ENCODE results near the gene VWA5B2.

- TF ChIP-seq CTCF (IDR thresholded peaks at IDR 0.05) (no peak), POLR2A (IDR thresholded peaks at IDR 0.05) (no peak)
These were observed 32.8 kb upstream of the VWA5B2 start for GRCh38 chr3:184196536-184196935.
